Activated CD4-positive, CD25-positive, alpha-beta regulatory T cell treated with anti-CD3 and anti-CD28 coated beads, Interleukin-2, amount 50 U/mL, for 72 hours (primary cell): ENCODE measurements around the gene MICAL2.

Experiments
- DNase-seq: peaks from one replicate; pipeline ENCODE4 v3.0.0; 2021

Gene MICAL2

DNA sequence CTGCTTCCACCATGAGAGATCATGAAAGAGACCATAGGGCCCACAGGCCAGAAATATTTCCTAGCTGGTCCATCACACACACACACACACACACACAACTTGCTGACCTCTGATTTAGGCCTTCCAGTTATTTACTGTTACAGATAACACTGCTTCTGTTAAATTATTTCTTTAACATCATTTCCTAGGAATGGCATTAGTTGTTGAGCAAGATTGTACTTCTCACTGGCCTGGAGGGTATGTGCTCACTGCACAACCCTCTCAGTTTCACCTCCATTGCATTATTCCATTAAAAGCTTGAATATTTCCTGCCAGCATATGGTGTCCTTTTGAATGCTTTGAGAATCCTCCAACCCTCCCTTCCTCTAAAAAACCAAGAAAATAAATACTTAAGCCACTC is 104.4 kb downstream of the MICAL2 start:
- no peak for DNase-seq

DNA sequence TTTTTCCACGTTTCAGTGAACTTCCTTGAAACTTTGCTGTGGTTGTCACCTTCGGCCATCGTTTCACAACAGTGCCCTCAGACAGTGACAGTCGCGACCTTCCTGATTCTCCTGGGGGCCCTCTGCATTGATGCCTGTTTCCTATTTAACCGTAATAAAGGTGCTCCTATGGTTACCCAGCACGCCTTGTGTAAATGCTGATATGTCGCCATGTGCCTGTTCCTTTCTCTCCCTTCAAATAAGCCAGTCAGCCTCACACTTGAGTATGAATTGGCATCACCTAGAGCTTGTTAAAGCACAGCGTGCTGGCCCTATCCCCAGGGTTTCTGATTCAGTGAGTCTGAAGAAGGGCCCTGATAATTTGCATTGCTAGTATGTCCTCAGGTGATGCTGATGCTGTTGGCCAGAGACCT is 104.8 kb downstream of the MICAL2 start:
- DNase-seq = no peak

DNA sequence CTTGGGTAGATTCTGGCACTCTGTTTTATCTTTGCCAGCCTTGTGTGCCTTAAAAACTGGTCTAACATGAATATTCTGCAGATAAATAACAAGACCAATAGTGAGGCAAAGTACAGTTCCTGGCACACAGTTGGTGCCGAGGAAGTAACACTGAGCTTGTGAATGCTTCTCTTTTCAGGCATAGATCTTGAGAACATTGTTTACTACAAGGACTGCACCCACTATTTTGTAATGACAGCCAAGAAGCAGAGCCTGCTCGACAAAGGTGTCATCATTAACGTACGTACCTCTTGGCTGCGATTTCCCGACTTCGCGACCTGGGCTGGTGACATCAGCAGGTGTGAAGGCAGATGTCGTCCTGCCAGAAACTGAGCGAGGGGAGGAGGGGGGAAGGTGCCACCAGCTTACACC is 105.7 kb downstream of the MICAL2 start:
- no peak for DNase-seq

DNA sequence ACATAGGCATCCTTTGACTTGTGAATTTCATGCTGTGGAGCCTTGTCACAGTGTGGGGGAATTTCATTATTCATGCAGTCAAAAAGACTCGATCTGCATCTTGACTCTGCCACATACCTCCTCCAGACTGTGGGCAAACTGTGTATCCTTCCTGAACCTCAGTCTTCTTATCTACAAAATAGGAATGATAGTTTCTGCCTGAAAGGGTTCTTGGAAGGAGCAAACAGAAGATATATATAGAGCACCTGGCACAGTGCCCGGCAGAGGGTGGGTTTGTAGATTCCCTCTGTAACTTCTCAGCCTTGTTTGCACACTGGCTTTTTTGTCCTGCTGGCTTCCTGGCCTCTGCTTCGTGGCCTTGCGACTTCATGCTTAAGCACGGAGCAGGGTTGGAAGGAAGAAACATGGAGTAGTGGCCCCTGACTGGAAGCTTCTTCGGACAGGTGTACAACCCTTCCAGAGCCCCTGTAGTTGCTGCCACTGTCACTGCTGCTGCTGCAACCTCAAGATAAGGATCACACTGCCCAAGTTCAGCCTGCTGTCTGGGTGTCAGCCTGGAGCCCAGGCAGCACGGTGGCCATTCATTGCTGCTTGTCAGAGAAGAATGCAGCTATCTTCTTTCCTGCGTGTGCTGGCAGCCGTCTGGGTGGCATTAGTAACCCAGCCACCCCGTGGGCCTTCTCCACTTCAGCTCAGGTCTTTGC is 106.4 kb downstream of the MICAL2 start:
- no peak for DNase-seq

DNA sequence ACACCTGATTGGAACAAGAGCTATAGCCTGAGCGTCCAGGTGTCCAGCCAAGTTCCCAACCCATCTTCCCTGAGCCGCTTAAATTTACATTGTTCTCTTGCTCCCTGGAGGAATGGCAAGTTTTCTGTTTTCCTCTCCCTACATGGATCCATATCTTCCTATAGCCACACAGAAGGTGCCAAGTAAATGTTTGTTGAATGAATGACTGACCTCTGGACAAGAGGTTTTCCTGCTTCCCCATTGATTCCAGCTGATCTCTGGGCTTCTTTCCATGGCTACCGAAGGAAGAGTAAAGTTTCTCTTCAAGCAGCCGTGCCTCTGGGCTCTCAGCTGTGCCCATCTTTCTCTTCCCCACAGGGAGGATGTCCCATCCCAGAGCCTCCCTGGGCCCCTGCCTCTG is 107.5 kb downstream of the MICAL2 start:
- DNase-seq = no peak

DNA sequence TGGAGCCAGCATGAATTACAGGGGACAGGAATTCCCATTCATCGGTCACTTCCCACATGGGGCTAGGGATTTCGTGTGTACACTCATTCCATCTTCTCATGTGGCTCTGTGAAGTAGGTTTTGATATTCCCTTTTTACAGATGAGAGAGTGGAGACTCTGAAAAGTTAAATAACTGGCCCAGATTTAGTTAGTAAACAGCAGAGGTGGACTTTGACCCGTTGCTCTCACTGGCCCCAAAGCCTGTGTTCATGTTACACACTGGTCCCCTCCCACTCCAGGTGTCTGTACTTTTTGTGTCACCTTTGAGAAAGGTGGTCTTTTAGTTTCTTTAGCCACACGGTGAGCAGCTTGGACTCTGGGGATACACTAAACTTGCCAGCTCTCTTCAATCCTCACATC is 108.5 kb downstream of the MICAL2 start:
- DNase-seq = no peak

DNA sequence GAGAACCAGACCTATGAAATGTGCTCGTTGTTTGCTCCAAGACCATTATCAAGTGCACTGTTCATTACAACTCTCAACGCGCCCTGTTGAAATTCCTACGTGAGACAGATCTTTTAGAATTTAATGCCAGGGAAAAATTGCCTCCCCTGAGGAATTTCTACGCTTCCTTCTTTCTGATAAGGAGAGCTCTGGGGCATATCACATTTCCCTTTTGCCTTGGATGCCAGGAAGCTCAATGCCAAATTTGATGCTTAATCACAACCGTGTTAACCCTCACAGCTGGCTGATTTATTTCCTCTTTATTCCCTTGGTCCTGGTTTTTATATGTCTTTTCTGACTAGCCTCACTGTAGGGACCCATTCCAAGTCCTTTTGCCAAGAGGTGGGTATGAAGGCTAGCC is 109.4 kb downstream of the MICAL2 start:
- DNase-seq = no peak

DNA sequence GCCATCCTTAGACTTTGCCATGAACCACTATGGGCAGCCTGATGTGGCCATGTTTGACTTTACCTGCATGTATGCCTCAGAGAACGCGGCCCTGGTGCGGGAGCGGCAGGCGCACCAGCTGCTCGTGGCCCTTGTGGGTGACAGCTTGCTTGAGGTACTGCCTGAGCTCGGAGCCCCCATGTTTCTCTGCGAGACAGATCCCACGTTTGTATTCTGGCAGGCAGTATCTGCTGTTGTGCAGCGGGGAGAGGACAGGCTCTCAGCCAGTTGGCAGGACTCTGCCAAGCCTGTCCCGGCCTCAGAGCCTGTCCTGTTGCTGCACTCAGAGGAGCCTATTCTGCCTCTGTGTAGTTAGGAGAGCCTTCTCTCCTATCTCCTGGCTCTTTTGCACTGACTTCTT is 109.9 kb downstream of the MICAL2 start:
- DNase-seq = no peak

DNA sequence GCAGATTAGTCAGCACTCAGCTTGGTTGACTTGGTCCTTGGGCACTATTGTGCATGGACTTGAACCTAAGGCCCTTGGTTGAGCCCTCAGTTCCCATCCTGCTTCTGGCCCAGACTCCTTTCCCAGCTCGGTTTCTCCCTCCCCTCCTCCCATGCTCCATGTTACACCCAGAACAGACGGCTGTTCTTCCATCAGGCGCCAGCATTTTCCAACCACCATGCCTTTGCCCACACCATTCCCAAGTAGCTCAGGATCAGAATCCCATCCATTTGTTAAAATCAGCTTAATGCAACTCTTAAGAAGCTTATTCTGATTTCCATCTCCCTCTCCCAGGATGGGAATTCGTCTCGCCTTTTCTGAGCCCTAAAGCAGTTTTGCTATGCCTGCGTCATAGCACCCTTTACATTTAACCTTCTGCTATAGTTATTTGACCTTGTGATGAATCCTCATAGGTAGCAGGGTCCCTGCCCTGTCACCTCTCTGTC is 110.7 kb downstream of the MICAL2 start:
- DNase-seq = no peak

DNA sequence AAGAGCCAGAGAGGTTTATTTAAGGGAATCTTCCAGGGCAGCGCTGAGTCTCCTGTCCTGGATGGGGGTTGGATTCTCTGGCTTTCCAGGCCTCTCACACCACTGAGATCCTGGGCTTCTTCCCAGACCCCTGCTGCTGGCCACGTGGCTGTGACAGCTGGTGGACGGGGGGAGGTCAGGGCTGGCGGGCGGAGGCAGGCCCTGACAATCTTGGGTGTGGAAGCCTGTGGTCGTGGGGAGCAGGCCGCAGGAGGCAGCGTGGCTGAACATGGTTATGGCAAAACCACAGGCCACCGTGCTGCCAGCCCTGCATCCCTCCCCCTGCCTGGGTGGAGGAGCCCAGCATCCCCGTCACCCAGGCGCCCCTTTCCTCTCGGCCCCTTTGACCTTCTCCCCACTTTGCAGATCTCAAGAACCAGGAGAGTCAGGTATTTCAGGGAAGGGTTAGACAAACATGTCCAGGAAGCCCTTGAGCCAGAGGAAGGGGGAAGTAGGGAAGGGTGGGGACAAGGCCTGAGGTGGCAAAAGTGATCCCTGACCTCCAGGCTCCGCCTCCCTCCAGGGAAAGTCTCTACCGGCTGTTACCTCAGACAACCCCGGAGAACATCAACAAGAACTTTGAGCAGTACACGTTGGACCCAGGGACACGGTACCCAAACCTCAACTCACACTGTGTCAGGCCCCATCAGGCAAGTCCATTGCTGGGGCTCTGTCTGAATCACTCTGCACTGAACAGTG is 111.8 kb downstream of the MICAL2 start:
- no peak for DNase-seq

DNA sequence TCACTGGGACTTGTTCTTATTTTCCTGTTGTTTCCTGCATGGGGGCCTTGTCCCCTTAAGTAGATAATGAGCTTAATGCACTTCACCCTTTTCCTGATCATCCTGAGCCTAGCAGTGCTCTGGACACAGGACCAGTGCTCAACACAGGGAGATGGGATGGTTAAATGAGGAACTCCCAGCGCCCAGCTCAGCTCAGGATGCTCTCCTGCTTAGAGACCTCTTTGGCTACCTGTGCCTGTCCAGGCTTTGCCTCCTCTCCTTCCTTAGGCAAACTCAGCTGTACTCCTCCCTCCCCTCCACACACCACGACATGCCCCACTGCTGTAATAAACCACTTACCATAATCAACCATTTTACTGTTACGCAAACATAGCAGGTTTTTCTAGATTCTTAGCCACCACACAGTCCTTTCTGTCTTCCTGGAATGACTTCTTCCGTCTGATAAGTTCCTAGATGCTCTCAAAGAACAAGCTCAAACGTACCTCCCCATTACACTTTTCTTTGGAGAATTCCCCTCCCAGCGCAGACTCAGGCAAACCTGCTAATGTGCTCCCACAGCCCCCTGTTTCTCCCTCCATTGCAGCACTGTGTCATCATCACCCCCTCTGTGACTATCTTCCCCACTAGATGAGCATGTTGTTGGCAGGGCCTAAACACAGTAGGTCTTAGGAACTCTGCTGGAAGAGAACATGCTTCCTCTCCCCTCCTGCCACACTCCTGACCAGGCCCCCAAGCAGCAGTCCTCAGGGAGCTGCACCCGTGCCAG is 113.6 kb downstream of the MICAL2 start:
- no peak for DNase-seq

DNA sequence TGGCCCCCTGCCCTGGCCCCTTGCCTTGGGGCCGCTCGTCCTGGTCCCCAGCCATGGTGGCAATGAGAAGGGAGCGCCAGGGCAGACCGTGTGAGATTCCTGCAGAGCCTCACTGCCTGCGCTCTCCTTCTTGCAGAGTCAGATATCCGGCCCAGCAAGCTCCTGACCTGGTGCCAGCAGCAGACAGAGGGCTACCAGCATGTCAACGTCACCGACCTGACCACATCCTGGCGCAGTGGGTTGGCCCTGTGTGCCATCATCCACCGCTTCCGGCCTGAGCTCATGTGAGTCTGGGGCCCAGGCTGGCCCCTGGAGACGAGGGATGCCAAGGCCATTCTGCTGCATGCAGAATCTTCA is 114.1 kb downstream of the MICAL2 start:
- peak; percentile 85 for DNase-seq

DNA sequence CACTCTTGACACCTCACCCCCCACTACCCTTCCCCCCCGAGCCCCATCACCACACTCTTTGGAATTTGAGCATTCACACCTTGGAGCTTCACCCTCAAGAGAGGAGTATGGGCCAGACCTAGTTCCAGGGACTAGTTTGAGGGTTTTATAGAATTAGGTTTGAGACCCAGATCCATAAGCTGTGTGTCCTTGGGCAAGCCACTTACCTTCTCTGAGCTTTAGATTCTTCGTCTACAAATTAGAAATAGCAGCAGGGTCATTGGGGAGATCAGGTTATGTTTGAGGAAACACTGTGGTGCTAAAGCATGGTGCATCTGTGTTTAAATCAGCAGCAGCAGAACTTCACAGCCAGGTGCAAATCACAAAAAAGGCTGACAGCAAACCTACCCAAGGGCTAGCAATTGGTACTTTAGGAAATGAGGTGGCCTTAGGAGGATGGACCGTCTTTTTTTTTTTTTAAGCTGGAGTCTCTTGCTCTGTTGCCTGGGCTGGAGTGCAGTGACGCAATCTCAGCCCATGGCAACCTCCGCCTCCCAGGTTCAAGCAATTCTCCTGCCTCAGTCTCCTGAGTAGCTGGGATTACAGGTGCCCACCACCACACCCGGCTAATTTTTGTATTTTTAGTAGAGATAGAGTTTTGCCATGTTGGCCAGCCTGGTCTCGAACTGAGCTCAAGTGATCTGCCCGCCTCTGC is 114.8 kb downstream of the MICAL2 start:
- no peak for DNase-seq

DNA sequence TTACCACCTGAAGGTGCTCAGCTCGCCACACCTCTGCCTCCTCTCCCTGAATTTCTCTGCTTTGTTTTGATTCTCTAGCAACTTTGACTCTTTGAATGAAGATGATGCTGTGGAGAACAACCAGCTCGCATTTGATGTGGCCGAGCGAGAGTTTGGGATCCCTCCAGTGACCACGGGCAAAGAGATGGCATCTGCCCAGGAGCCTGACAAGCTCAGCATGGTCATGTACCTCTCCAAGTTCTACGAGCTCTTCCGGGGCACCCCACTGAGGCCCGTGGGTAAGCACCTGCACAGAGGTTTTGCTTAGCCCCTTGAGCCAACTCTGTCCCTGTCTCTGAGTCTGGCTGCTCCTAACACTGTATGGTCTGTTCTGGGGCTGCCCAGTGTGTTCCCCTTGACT is 115.7 kb downstream of the MICAL2 start:
- no peak for DNase-seq

DNA sequence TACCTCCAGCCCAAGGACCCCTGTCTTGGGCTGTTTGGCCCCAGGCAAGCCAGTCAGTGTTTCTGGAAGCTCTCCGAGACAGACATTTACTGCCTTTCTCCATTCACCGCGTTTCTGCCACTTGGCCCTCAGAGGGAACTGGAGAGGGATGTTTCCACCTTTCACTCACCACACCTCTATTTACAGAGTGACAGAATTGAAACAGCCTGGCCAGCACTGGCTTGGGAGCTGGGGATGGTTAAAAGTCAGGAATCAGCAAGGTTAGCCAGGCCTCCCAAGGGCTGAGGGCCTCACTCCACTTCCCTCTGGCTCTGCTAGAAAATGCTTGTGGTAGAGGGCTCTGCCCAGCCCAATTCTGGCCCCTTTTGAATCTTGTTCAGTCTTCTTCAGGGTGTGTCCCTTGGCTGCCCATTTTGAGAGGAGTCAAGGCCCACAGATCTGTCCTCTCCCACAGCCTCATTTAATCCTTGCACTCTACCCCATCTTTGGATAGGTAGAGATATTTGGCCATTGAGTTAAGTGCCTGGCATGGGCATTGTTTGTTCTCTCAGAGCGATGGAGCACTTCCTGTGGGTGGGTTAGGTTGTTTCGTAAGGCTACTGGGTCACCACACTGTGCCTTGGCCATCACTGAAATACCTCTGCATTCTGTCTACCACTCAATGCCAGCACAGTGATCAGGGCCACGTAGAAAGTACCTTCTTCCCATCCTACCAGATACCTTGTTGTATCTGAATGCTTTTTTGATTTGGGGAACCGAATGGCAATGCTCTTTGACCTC is 119.2 kb downstream of the MICAL2 start:
- DNase-seq = no peak

DNA sequence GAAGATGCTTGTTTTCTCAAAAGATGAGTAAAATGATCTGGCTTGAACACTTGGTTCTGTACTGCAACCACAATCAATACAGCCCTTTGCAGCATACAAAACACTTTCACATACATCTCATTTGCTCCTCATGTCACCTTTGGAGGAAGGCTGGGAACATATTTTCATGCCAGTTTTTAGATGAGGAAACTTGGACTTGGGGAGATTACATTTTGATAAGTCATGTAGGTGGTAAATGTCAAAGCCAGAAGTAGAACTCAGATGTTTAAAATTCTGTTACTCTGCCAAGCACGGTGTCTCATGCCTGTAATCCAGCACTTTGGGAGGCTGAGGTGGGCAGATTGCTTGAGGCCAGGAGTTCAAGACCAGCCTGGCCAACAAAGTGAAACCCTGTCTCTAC is 121.8 kb downstream of the MICAL2 start:
- no peak for DNase-seq

DNA sequence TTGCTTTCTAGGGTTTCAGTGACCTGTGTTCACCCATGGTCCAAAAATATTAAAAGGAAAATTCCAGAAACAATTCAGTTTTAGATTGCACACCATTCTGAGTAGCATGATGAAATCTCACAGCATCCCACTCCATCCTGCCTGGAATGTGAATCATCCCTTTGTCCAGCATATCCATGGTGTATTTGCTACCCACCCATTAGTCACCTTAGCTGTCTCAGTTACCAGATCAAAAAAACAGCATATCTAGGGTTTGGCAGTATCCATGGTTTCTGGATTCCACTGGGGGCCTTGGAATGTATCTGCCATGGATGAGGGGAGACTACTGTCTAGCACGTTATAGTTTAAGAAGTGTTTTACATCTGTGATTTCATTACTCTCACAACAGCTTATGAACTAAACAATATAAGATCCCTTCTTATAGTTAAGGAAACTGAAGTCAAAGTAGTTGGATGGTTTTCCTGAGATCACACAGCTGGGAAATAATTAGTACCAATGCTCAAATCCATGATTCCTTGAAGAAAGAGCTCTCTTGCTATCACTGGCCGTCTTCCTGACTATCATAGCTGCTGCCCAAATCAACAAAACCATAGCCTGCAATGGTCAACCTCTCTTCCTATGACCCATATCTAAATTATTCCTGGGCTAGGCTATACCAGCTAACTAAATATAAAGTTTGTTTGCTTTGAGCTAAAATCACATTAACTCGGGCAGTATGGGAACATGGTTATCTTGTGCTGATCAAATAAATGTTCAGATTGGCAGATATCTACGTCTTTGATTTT is 122.6 kb downstream of the MICAL2 start:
- DNase-seq = no peak

DNA sequence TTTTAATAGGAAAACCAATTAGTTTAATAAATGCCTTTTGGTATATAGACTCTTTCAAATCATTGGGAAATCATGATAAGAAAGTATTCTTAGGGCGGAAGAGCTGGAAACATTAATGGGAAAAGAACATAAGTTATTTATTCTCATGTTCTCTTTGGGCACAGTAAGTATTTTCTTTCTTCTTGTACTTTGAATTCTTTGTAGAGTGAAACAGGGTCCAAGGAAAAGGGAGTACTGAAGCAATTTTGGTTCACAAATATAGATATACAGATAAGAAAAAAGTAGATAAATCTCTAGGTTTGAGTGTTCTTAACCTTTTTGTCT is 123.2 kb downstream of the MICAL2 start:
- DNase-seq = no peak

DNA sequence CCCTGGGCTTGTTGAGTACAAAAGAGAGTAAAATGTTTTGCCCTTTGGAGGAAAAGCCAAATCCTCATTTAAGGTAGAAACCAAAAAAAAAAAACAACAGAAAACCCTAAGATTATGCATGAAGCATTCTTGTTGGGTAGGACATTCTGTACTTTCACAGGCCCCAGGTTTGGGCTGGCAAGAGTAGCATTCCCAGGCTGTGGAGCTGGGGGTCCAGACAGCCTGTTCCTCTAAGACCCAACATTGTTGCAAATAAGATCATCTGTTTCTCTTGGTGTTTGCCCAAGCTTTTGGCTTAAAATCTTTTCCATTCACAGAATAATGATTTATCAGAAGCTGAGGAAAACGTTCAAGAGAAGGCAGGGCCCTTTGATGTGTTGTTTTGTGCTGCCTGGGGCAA is 123.8 kb downstream of the MICAL2 start:
- DNase-seq = no peak

DNA sequence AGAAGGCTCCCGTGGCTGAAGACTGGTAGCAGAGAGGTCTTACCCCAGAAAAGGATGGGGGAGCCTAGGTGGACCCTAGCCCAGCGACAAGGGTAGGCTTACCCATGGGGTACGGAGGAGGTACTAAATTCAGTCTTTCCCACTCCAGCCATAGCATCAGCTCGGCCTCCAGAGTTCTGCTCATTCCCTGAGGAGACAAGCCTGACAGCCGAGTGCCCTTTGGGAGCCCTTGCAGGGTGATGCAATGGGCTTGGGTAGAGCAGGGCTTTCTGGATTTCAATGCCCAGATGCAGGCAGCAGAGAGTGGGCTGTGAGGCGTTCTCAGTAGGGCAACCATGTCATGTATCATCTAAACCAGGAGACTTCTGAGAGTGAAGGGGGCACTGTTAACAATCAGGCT is 124.7 kb downstream of the MICAL2 start:
- DNase-seq = no peak

DNA sequence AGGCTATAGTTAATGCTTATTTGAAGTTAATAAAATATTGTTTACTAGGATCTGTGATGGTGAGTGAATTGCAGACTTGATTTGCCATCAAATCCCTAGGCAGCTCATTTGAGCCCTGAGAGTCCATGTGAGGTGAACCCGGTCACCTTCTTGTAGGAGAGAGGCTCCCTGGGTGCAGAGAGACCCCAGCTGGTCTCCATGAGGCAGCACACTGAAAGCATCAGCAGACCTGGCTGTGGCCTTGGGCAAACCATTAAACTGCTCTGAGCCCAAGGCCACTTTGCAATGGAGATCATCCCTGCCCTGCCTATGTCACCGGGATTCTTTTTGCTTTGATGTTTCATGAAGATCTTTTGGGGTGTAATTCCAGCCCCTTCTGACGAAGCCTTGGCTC is 125.2 kb downstream of the MICAL2 start:
- no peak for DNase-seq
